Tibial nerve (tissue), 4 donors: ENCODE results near the gene ZNF425. TPM values are rescaled to one million over a fixed set of nuclear protein-coding genes. Genes with fewer than 3 reads are reported as not detected.

Source experiments
- DNase-seq, 2 donors: peaks; one replicate each; pipeline ENCODE4 v3.0.0-alpha.2; 2019; ENCODE audit warnings: low spot score in 2 of 2
- H3K27ac ChIP-seq, 4 donors: fragments of 200-600 bp; sonication (generic) in 3 of 4; one replicate each; pipeline ENCODE4 v1.5.1; 2017 to 2019; ENCODE audit warnings: mild to moderate bottlenecking in 1 of 4
- H3K27me3 ChIP-seq, 2 donors: fragments of 200-600 bp; sonication (generic) in 1 of 2; one replicate each; pipeline versions ENCODE4 v1.5.1 to v1.6.0; 2017 to 2019
- H3K36me3 ChIP-seq, 3 donors: fragments of 200-600 bp; sonication (generic); one replicate each; pipeline ENCODE4 v1.5.1; 2018 to 2019
- H3K4me1 ChIP-seq, 4 donors: fragments of 200-600 bp; sonication (generic) in 3 of 4; one replicate each; pipeline ENCODE4 v1.5.1; 2017 to 2019
- H3K4me3 ChIP-seq, 4 donors: fragments of 200-600 bp; sonication (generic) in 3 of 4; one replicate each; pipeline ENCODE4 v1.5.1; 2017 to 2019; ENCODE audit warnings: mild to moderate bottlenecking in 1 of 4, moderate library complexity in 1 of 4
- H3K9me3 ChIP-seq, 4 donors: fragments of 200-600 bp; sonication (generic) in 3 of 4; one replicate each; pipeline ENCODE4 v1.5.1; 2017 to 2019
- EP300 ChIP-seq, 2 donors: sonication (generic); formaldehyde crosslinking; IDR thresholded peaks; one replicate each; pipeline ENCODE4 v1.6.1; 2017; ENCODE audit warnings: antibody characterized with exemption in 2 of 2, mild to moderate bottlenecking in 1 of 2
- POLR2A ChIP-seq, 2 donors: fragments of 450-650 bp; IDR thresholded peaks; one replicate each; pipeline ENCODE4 v1.6.1; 2017; ENCODE audit warnings: antibody characterized with exemption in 2 of 2, mild to moderate bottlenecking in 2 of 2, moderate library complexity in 2 of 2
- WGBS, 2 donors: methylation state at CpG; one replicate each; pipeline ENCODE4 v1.1.5; 2018; 5-methylcytosine and 5-hydroxymethylcytosine counted together
- total RNA-seq, 4 donors: library from RNA; depleted of rRNA; stranded (reverse); fragments of >200 nt; gene quantifications; one replicate each; pipeline ENCODE4 v1.1.0, GENCODE V29; 2016
- TF ChIP-seq, protein P1 (sequence below), 5 experiments: fragments of 200-600 bp in 3 of 5; fragments of 450-650 bp in 2 of 5; sonication (generic) in 3 of 5; IDR thresholded peaks; one replicate each; pipeline ENCODE4 v1.5.1; 2016 to 2019; ENCODE audit warnings: antibody characterized with exemption in 5 of 5, mild to moderate bottlenecking in 3 of 5, moderate library complexity in 2 of 5

The ZNF425 gene
- total RNA-seq, 4 donors from 2014 or later: 1.9 to 10.9 (median 4.6) TPM

DNA sequence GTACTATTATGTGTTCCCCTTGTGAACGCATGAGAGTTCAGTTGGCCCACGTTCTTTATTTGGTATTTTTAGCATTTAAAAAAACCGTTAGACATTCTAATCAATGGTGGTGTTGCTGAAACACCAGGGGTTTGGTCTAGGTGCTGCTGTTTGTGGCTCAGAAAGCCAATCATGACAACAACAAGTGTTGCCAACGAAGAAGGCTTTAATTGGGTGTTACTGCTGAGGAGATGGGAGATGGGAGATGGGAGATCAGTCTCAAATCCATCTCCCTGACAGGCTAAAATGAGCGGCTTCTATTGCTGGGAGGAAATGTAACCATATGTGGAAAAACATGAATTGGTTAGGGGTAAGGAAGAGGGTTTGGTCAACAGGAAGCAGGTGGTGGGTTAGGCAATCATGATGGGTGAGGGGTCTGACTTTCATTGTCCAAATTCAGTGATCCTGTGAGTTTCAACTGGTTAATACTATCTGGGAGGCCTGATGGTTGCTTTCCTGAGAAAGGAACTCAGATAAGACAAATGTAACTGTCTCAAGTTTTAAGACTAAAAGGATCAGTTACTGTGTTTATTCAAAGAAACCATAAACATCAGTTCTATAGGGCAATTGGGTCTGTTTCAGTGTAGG is 4.6 kb upstream of the ZNF425 start:
- Histone ChIP-seq H3K36me3 (peaks cover 0 to 43% (median 0%) of the 10 kb centered on the region in 3 donors), H3K4me1 (peaks cover 0 to 8% (median 3%) of the 10 kb centered on the region in 4 donors), H3K4me3 (no peak overlapping the region), H3K9me3 (peaks cover 0 to 8% (median 0%) of the 10 kb centered on the region in 4 donors), H3K27me3 (no peaks in the 10 kb centered on the region), H3K27ac (no peak overlapping the region)
- TF ChIP-seq POLR2A (IDR thresholded peaks at IDR 0.05) (no peak), EP300 (IDR thresholded peaks at IDR 0.05) (no peak)
- TF ChIP-seq, protein P1, sequence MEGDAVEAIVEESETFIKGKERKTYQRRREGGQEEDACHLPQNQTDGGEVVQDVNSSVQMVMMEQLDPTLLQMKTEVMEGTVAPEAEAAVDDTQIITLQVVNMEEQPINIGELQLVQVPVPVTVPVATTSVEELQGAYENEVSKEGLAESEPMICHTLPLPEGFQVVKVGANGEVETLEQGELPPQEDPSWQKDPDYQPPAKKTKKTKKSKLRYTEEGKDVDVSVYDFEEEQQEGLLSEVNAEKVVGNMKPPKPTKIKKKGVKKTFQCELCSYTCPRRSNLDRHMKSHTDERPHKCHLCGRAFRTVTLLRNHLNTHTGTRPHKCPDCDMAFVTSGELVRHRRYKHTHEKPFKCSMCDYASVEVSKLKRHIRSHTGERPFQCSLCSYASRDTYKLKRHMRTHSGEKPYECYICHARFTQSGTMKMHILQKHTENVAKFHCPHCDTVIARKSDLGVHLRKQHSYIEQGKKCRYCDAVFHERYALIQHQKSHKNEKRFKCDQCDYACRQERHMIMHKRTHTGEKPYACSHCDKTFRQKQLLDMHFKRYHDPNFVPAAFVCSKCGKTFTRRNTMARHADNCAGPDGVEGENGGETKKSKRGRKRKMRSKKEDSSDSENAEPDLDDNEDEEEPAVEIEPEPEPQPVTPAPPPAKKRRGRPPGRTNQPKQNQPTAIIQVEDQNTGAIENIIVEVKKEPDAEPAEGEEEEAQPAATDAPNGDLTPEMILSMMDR (IDR thresholded peaks at IDR 0.05): no peak
- 94 to 95% methylated on average over 5 of the region's 5 CpGs for WGBS, 2 donors
- DNase-seq: no peak

DNA sequence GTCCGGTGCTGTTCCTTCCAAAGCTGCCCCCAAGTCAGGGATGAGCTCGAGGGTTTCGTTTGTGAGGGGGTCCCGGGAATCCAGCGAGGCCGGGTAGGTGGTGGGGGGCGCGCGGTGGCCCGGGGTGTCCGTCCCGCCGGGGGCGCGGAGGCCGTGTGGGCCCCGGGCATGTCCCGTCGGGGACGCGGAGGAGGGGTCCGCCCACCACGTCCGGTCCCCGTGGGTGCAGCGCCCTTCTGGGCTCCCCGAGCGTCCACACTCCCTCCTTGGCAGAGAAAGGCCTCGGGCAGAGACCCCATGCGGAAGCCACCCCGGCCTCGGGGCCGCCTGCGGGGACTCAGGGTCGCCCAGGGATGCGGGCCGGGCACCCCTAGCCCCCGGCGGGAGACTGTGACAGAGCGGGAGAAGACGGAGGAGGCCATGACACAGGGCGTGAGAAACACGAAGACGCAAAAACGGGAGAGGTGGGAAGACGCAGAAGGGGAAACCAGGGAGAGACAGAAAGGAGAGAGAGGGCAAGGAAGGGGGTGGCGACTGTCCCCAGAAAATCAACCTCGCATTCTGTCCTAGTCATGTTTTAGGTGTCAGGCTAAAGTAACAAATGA is 640 bp upstream of the ZNF425 start:
- H3K4me3 ChIP-seq: peak overlapping the region; percentile 76 to 98 (median 82)
- DNase-seq: no peak
- H3K36me3 ChIP-seq: peaks cover 0 to 25% (median 0%) of the 10 kb centered on the region in 3 donors
- 0% methylated on average over 29 to 48 of the region's 48 CpGs for WGBS, 2 donors
- H3K9me3 ChIP-seq: peaks cover 0 to 8% (median 0%) of the 10 kb centered on the region in 4 donors
- no peak for TF ChIP-seq EP300 (IDR thresholded peaks at IDR 0.05)
- H3K4me1 ChIP-seq: peaks cover 0 to 21% (median 12%) of the 10 kb centered on the region in 4 donors
- H3K27ac ChIP-seq: peak overlapping the region; percentile 92 to 97 (median 94)
- H3K27me3 ChIP-seq: no peaks in the 10 kb centered on the region

DNA sequence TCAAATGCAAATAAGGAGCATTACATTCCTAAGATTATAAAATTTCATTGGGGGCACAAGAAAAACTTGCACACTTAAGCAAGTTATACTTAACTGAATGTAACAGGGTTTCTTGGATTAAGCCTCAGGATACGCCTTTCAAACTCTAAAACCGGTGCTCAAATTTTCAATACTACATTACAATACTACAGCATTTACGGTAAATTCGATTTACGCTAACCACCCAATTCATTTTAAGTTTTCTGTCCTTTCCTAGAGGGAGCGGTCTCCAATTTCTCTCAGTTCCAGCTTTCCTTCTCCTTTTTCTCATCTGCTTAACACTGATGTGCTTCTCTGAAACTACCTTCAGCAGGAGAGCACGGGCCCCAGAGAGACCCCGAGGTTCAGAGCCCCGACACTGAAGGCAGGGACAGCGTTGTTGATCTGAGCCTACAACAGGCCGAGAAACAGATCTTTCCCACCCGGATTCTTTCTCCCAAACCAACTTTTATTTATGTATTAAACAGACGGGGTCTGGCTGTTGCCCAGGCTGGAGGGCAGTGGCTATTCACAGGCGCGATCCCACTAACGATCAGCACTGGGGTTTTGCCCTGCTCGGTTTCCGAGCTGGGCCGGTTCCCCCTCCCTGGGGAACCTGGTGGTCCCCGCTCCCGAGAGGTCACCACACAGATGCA is 798 bp downstream of the ZNF425 start:
- TF ChIP-seq EP300 (IDR thresholded peaks at IDR 0.05) (no peak), POLR2A (IDR thresholded peaks at IDR 0.05) (no peak)
- TF ChIP-seq, protein P1 (IDR thresholded peaks at IDR 0.05): no peak
- H3K36me3 ChIP-seq: peaks cover 0 to 11% (median 0%) of the 10 kb centered on the region in 3 donors
- H3K27ac ChIP-seq: peak overlapping the region; percentile 92 to 97 (median 94)
- 3 to 5% methylated on average over 17 to 21 of the region's 21 CpGs for WGBS, 2 donors
- peaks cover 0 to 21% (median 12%) of the 10 kb centered on the region in 4 donors for H3K4me1 ChIP-seq
- H3K27me3 ChIP-seq: no peaks in the 10 kb centered on the region
- no peak for DNase-seq
- no peaks in the 10 kb centered on the region for H3K9me3 ChIP-seq
- peak overlapping the region; percentile 76 to 98 (median 82) for H3K4me3 ChIP-seq

DNA sequence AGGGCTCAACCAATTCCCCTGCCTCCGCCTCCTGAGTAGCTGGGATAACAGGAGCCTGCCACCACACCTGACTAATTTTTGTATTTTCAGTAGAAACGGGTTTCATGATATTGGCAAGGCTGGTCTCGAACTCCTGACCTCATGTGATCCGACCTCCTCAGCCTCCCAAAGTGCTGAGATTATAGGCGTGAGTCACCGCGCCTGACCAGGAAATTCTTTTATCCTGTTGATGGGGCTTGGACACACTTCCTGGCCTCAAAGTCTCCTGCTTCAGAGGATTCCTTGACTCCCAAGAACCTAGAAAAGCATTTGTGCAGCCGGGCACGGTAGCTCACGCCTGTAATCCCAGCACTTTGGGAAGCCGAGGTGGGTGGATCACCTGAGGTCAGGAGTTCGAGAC is 16.2 kb downstream of the ZNF425 start:
- TF ChIP-seq EP300 (IDR thresholded peaks at IDR 0.05) (no peak), POLR2A (IDR thresholded peaks at IDR 0.05) (no peak)
- TF ChIP-seq, protein P1 (IDR thresholded peaks at IDR 0.05): no peak
- Histone ChIP-seq H3K4me1 (no peaks in the 10 kb centered on the region), H3K4me3 (no peak overlapping the region), H3K27ac (no peak overlapping the region), H3K27me3 (no peaks in the 10 kb centered on the region), H3K9me3 (no peaks in the 10 kb centered on the region), H3K36me3 (peaks cover 0 to 43% (median 0%) of the 10 kb centered on the region in 3 donors)
- no peak for DNase-seq
- 92% methylated on average over 12 of the region's 12 CpGs for WGBS, 2 donors

DNA sequence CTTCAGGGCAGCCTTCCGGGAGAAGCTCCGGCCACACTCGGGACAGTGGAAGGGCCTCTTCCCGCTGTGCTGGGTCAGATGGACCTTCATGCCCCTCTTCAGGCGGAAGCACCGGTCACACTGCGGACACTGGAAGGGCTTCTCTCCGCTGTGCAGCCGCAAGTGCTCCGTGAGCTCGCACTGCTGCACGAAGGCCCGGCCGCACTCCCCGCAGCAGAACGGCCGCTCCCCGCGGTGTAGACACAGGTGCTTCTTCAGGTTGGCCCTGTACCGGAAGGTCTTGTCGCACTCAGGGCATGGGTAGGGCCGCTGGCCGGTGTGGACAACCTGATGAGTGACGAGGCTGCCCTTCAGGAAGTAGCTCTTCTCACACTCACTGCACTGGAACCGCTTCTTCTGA is 21.4 kb downstream of the ZNF425 start:
- H3K4me3 ChIP-seq: no peak overlapping the region
- no peaks in the 10 kb centered on the region for H3K9me3 ChIP-seq
- no peaks in the 10 kb centered on the region for H3K4me1 ChIP-seq
- WGBS, 2 donors: 94 to 96% methylated on average over 14 to 25 of the region's 25 CpGs
- no peaks in the 10 kb centered on the region for H3K27me3 ChIP-seq
- peaks cover 0 to 39% (median 0%) of the 10 kb centered on the region in 3 donors for H3K36me3 ChIP-seq
- no peak overlapping the region for H3K27ac ChIP-seq
- TF ChIP-seq, protein P1 (IDR thresholded peaks at IDR 0.05): no peak
- TF ChIP-seq POLR2A (IDR thresholded peaks at IDR 0.05) (no peak), EP300 (IDR thresholded peaks at IDR 0.05) (no peak)
- DNase-seq: no peak
